ENCODE results near the gene C3orf85. TPM values are rescaled to one million over a fixed set of nuclear protein-coding genes. Genes with fewer than 3 reads are reported as not detected.

Gene C3orf85
- not detected for total RNA-seq
- long read RNA-seq, result 0 reads

- no peaks in the 10 kb centered on the region for H3K9me3 ChIP-seq
- no peaks in the 10 kb centered on the region for H3K36me3 ChIP-seq
- ATAC-seq, result no peak
- H3K4me3 ChIP-seq, result no peak within 1 kb of the TSS
- no peaks in the 10 kb centered on the region for H3K4me1 ChIP-seq
- TF ChIP-seq, protein P1, sequence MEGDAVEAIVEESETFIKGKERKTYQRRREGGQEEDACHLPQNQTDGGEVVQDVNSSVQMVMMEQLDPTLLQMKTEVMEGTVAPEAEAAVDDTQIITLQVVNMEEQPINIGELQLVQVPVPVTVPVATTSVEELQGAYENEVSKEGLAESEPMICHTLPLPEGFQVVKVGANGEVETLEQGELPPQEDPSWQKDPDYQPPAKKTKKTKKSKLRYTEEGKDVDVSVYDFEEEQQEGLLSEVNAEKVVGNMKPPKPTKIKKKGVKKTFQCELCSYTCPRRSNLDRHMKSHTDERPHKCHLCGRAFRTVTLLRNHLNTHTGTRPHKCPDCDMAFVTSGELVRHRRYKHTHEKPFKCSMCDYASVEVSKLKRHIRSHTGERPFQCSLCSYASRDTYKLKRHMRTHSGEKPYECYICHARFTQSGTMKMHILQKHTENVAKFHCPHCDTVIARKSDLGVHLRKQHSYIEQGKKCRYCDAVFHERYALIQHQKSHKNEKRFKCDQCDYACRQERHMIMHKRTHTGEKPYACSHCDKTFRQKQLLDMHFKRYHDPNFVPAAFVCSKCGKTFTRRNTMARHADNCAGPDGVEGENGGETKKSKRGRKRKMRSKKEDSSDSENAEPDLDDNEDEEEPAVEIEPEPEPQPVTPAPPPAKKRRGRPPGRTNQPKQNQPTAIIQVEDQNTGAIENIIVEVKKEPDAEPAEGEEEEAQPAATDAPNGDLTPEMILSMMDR (IDR thresholded peaks at IDR 0.05), result no peak
- H3K27ac ChIP-seq, result no peak within 1 kb of the TSS
- intact Hi-C loops (cut with DNase I), result no loop called here
- H3K27me3 ChIP-seq, result no peaks in the 10 kb centered on the region
- DNase-seq, result no peak
Observed at GRCh38 chr3:109136523-109136922, at the start of gene C3orf85. C3orf85 (plus strand) TSS chr3:109136719; CDS start chr3:109136848, 129 bp downstream.

DNA sequence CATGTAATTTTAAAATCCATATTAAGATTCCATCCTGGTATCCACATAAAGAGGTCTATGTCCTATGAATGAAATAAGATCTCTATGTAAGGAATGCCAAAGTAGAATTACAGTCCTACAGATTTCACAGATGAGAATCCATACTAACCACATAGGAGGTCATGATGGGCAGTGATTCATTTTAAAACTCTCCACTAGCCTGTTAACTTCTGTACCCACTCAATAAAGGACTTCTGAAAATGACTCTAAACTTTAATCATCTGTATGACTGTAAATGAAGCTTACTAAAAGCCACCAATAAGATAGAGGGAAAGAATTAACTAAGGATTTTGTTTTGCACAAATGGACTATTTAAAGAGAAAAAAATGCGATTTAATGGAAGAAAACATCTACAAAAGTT is 47.3 kb upstream of the C3orf85 start:
- intact Hi-C loops (cut with DNase I), result no loop called here
- H3K36me3 ChIP-seq, result no peaks in the 10 kb centered on the region
- H3K4me3 ChIP-seq, result no peak overlapping the region
- TF ChIP-seq, protein P1 (IDR thresholded peaks at IDR 0.05), result no peak
- no peaks in the 10 kb centered on the region for H3K9me3 ChIP-seq
- DNase-seq (no peak), ATAC-seq (no peak)
- H3K27ac ChIP-seq, result no peak overlapping the region
- H3K4me1 ChIP-seq, result no peaks in the 10 kb centered on the region
- no peaks in the 10 kb centered on the region for H3K27me3 ChIP-seq

DNA sequence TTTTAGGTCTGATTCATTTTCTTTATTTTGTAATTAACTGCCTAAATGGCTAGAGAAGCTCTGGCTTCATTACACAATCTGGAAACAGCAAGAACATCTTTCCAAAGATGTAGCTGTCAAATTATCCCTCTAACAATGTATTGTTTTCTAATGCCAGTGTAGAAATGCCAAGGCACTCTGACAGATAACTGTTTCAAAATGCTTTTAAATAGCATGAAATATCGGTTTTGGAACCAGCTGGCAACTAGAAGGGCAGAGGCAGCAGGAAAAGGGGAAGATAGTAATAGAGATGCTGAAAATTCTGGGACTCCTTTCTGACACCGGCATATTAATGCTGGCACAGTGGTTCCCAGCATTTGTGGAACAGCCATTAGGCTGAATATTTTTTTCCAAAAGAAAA is 44.7 kb upstream of the C3orf85 start:
- ATAC-seq (no peak), DNase-seq (no peak)
- Histone ChIP-seq H3K9me3 (no peaks in the 10 kb centered on the region), H3K36me3 (no peaks in the 10 kb centered on the region), H3K27ac (no peak overlapping the region), H3K4me1 (no peaks in the 10 kb centered on the region), H3K27me3 (no peaks in the 10 kb centered on the region), H3K4me3 (no peak overlapping the region)
- intact Hi-C loops (cut with DNase I), result no loop called here
- TF ChIP-seq, protein P1 (IDR thresholded peaks at IDR 0.05), result no peak

DNA sequence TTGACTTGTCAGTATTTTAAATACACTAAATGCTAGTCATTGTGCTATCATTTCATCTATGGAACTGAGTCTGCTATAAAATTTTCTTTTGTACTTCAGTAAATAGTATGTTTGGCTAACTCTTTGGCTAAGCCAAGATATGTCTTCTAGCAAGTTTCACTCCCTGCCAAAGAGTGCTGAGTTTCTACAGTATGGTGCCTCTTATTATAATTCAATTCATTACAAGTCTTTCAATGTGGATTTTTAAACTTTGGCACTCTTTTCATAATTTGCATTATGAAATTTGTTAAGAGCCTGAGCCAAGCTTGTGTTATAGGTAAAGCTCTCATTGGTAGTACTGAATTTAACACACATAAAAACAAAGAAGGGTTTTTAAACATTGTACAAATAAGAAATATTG is 43.0 kb upstream of the C3orf85 start:
- no peak for DNase-seq
- H3K4me1 ChIP-seq, result no peaks in the 10 kb centered on the region
- TF ChIP-seq, protein P1 (IDR thresholded peaks at IDR 0.05), result no peak
- H3K27ac ChIP-seq, result no peak overlapping the region
- no peak for ATAC-seq
- intact Hi-C loops (cut with DNase I), result no loop called here
- no peaks in the 10 kb centered on the region for H3K27me3 ChIP-seq
- H3K9me3 ChIP-seq, result no peaks in the 10 kb centered on the region
- H3K36me3 ChIP-seq, result no peaks in the 10 kb centered on the region
- H3K4me3 ChIP-seq, result no peak overlapping the region

- Histone ChIP-seq H3K4me3 (no peak overlapping the region), H3K9me3 (no peaks in the 10 kb centered on the region), H3K36me3 (no peaks in the 10 kb centered on the region), H3K4me1 (no peaks in the 10 kb centered on the region), H3K27me3 (no peaks in the 10 kb centered on the region), H3K27ac (no peak overlapping the region)
- TF ChIP-seq, protein P1 (IDR thresholded peaks at IDR 0.05), result no peak
- intact Hi-C loops (cut with DNase I), result no loop called here
- ATAC-seq (no peak), DNase-seq (no peak)
Observed at GRCh38 chr3:109095166-109095565, 41.4 kb upstream of the C3orf85 start.

DNA sequence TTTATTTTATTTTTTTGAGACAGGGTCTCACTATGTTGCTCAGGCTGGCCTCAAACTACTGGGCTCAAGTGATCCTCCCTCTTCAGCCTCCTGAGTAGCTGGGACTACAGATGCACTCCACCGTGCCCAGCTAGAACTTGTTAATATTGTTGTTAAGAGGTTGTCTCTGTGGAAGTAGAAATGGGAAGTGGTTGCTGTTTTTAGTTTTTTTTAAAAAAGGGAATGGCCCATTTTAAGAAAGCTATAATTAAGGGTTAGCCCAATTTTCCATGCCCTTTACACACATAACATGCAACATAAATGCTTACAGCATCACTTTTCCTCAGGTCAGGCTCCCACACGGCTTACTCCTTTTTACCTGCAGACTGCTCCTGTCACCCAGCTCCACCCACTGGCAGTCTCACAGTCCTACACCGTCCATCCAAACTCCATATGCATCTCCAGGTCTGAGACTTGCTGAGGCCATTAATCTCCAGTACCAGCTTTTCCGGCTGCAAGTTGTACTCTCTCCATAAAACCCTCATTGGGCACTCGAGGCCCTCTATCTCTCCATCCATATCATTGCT is 38.4 kb upstream of the C3orf85 start:
- intact Hi-C loops (cut with DNase I), result no loop called here
- ATAC-seq (peak; percentile 51), DNase-seq (no peak)
- H3K27me3 ChIP-seq, result no peaks in the 10 kb centered on the region
- no peaks in the 10 kb centered on the region for H3K9me3 ChIP-seq
- no peak overlapping the region for H3K4me3 ChIP-seq
- no peak overlapping the region for H3K27ac ChIP-seq
- no peaks in the 10 kb centered on the region for H3K36me3 ChIP-seq
- no peaks in the 10 kb centered on the region for H3K4me1 ChIP-seq
- TF ChIP-seq, protein P1 (IDR thresholded peaks at IDR 0.05), result no peak
